Ramos (cell line): ENCODE results near the gene XKR7.

Experiments
- in situ Hi-C: fragments of 300-500 bp; cut with MboI; formaldehyde crosslinking; loops from one replicate; pipeline ENCODE4 v1.14.3; 2022; ENCODE audit warnings: low sequenced_read_pairs; ENCODE audit not compliant: unreplicated experiment

The XKR7 gene

DNA sequence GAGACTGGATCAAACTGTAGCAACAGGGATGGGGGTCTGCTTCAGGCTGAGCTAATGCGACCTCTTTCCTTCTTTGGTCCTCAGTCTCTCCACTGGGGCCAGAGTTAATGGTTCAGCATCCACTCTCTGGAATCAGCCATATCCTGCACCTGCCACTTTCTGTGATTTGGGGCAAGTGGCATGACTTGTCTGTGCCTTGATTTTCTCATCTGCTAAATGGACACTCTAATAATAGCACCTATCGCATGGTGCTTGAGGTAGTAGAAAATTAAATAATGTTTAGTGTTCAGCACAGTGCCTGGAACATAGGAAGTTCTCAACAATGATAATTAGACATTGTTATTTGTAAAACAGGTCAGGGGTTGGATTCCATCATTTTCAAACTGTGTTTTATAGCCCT lies 6.3 kb downstream of the XKR7 start:
- in situ Hi-C loops = no loop called here

- in situ Hi-C loops = no loop called here
These were observed 7.1 kb downstream of the XKR7 start for GRCh38 chr20:31974951-31975487.

GRCh38 chr20:31975874-31976273 lies 7.9 kb downstream of the XKR7 start:
- in situ Hi-C loops = no loop called here

DNA sequence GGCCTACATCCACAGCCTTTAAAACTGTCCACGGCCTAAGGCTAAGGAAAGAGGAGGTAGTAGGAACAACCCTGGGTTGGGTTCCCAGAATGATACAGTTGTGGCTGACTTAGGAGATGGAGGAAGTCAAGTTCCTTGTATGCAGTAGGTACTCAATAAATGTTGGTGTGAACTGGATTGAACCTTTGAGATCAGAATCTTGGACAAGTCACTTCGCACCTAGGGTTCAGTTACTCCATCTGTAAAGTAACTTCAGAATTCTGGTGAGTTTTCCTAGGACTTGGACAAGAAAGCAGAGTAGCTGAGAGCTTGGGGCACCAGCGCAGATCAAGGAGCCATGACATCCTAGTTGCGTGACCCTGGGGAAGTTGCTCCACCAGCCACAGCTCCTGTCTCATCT lies 9.1 kb downstream of the XKR7 start:
- in situ Hi-C loops = no loop called here

DNA sequence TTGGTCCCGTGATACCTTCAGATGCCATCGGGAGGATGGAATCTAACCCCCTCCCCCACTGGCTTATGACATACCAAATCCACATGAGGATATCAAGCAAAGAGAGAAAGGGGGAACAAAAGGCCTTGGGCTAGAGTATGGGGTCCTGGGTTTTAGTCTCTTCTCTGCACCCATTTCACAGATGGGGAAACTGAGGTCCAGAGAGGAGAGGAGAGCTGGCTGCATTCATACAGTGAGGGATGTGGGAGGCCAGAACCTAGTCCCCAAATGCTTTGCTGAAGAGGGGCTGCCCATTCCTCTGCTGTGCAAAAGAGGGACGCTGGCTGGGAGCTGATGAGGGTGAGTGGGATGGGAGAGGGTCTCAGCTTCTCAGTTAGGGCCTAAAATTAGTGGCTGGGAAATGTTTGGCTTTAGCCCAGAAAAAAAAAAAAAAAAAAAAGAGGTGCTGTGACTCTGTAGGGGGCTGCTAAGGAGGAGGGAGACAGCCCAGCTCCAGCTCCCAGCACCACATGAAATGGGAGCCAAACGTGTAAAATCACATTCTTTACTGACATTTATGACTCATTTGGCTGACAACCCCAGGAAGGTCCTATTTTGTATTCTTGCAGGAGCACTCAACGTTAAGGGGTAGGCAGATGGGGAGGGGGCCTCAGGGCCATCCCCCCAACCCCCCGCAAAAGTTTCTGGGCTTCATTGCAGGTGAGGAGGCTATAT lies 11.9 kb downstream of the XKR7 start:
- in situ Hi-C loops = no loop called here

DNA sequence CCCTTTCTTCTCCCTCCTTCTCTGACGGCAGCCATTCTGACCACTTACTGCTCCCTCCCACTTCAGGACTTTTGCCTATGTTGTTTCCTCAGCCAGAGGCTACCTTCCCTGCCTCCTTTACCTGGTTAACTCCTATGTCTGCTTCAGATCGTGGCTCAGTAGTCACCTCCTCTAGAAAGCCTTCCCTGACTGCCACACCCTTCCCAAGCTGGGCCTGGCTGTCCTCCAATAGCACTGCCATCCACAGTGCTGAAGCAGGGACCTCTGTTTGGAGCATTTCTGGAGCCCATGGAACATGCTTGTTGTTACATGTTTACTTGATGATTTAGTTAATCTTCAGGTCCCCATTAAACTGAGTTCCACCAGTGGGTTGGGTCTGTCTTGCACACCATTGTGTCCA lies 13.8 kb downstream of the XKR7 start:
- in situ Hi-C loops = no loop called here

DNA sequence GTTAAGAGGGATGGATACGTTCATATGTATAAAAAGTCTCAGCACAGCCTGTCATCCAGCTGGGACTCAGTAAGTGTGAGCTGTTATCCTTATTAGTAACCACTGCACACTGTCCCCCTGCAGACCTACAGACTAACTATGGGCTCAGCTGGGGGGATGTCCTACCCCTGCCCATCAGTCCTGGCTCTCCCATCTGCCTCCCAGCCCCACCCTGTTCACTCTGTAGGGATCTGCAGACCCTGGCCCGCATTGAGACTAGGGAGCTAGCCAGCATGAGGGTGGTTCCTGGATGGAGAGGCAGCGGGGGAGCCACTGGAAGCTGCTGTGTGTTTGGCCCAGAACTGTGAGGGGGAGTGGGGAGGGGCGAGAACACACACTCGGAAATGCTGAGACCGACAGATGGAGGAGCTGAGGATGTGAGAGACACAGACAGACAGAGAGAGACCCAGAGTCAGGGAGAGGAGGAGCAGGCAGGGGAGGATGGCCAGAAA lies 17.1 kb downstream of the XKR7 start:
- in situ Hi-C loops = no loop called here

- in situ Hi-C loops = no loop called here
These were observed 19.8 kb downstream of the XKR7 start for GRCh38 chr20:31987744-31988143.

DNA sequence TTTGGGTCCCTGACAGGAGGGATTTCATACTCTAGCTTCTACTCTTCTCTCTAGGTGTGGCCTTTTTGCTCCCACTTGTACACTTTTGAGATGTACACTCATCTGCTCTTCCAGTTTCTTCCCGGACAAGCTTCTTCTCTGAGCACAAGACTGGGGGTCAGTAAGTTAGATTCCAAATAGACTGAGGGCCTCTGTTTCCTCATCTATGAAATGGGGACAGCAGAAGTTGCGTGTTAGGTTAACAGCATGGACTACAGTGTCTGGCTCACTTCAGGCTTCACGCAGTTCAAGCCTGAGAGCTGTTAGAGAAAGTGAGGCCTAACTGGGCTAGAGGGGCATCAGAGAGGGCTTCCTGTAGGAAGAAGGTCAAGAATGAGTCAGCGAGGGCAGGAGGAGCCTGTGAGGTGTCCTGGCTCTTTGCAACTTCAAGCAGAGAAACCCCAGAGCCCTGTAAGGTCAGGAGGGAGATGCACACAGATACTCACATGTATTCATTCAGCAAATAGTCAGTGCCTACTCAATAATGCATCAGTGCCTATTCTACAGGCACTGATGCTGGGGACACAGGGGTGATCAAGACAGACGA lies 20.6 kb downstream of the XKR7 start:
- in situ Hi-C loops = no loop called here

DNA sequence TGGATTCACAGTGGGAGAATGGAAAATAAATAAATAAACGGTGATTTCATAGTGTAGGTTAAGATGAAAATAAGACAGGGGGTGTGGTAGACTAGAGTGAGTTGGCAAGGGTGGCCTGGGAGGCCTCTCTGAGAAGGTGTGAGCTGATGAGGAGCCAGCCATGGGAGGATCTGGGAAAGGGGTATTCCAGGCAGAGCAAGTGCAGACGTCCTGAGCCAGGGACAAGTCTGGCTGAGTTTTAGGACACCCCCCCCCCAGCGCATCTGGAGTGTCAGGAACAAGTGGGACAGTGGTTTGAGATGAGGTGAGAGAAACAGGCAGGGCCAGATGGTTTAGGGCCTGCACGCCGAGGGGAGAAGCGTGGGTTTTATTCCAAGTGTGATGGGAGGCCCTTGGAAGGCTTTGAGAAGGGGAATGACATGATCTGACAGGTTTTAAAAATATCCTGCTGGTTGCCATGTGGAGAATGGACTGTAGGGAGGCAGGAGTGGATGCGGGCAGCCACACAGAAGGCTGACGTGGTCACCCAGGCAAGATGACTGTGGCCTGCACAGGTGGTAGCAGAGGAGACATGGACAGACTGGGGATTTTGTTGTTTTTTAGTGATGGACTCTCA lies 21.2 kb downstream of the XKR7 start:
- in situ Hi-C loops = no loop called here

- in situ Hi-C loops = no loop called here
These were observed 22.8 kb downstream of the XKR7 start for GRCh38 chr20:31990641-31991338.

GRCh38 chr20:31991339-31991705 lies 23.4 kb downstream of the XKR7 start:
- in situ Hi-C loops = no loop called here

DNA sequence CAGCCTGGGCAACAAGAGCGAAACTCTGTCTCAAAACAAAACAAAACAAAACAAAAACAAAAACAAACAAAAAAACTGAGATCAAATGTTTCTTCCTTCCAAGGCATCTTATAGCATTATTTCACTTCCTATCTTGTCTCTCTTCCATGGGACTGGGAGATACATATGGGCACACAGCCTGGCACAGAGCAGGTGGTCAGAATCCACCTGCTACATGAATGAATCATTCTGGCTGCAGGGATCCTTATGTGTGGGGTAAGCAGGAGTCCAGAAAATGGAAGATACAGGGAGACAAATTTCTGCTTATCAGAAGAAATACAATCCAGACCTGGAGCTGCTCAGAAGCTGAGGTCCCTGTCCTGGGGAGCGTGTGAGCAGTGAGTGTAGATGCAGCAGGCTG lies 24.1 kb downstream of the XKR7 start:
- in situ Hi-C loops = no loop called here

DNA sequence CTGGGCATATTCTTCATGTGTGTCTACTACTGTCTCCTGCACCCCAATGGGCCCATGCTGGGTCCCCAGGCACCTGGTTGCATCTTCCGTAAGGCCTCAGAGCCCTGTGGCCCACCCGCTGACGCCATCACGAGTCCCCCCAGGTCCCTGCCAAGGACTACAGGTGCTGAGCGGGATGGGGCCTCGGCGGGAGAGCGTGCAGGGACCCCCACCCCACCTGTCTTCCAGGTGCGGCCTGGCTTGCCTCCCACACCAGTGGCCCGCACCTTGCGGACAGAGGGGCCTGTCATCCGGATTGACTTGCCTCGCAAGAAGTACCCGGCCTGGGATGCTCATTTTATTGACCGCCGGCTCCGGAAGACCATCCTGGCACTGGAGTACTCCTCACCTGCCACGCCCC lies 29.0 kb downstream of the XKR7 start:
- in situ Hi-C loops = no loop called here

GRCh38 chr20:31998246-31998645 lies 30.3 kb downstream of the XKR7 start:
- in situ Hi-C loops = no loop called here

DNA sequence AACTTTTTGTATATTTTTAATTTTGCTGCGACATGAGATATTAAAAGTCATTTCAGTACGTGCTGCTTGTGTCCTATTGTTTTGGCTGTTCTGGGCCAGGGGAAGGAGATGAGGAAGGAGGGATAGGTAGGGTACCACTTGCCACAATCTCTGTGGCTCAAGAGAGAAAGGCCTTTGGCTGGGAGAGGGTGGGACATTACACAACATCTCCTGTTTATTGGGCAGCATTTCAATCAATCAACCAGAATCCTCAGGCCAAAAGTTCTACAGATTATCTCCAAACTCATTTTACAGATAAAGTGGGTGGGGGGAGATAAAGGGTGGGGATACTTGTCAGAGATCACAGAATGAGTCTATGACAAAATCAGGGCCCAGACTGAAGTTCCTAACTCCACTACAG lies 35.4 kb downstream of the XKR7 start:
- in situ Hi-C loops = no loop called here

GRCh38 chr20:32004963-32005362 lies 37.0 kb downstream of the XKR7 start:
- in situ Hi-C loops = no loop called here

DNA sequence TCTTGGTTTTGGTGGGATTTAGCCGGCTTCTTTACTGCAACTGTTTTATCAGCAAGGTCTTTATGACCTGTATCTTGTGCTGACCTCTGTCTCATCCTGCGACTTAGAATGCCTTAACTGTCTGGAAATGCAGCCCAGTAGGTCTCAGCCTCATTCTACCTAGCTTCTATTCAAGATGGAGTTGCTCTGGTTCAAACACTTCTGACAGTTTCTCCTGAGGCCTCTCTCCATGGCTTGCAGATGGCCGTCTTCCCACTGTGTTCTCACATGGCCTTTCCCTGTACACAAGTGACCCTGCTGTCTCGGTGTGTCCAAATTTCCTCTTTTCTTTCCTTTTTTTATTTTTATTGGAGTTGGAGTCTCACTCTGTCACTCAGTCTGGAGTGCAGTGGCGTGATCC lies 38.1 kb downstream of the XKR7 start:
- in situ Hi-C loops = no loop called here

DNA sequence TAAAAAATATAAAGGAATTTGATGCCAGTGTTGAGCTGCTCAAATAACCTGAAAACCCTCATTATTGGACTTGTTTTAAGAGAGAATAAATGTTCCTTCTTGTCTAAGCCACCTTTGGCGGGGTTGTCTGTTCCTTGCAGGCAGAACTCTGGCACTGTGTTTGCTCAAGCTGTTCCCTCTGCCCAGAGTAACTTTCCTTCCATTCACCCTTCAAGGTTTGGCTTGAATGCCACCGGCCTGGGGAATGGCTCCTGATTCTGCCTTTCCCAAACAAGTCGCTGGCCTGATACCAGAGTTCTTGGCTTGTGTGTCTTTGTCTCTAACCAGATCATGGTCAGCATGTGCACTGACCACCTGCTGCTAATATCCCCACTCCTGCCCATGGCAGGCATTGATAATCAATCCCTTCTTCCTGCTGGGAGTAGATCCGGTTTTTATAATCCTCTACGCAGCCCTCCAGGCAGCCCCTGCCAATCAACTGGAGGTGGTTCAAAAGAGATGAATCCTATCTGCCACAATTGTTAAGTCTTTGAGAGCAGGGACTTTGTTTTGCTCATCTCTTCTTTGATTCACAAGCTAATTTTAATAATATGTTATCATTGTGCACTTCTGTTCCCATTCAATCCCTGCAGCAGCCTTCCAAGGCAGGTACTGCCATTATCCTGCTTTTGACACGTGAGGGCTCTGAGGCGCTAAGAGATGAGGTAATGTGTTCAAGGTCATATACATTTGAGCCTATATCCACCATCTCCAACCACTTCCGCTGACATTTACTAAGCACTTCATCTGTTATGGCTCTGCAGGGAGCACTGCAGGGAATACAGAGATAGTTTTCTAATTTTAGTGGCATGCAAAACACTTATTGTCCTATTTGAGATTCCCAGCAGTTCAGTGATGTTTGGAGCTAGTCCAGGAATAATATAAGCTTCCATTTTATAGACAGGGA lies 39.2 kb downstream of the XKR7 start:
- in situ Hi-C loops = no loop called here
